Heart left ventricle (tissue), 16 donors: ENCODE measurements around the gene TEX9. TPM values are rescaled to one million over a fixed set of nuclear protein-coding genes. Genes with fewer than 3 reads are reported as not detected.

Experiments
- ATAC-seq, 4 donors: fragments of 200-7000 bp; cut with Tn5 transposase; one replicate each; pipeline ENCODE4 v1.9.1; 2020 to 2022; ENCODE audit warnings: moderate library complexity in 4 of 4, mild to moderate bottlenecking in 3 of 4, moderate number of reproducible peaks in 1 of 4
- DNase-seq, 5 donors: peaks; one replicate each; pipeline ENCODE4 v3.0.0-alpha.2; 2020
- H3K27ac ChIP-seq, 12 donors: fragments of 200-600 bp; sonication (generic) in 4 of 12; one replicate each; pipeline versions ENCODE4 v1.5.0 to v1.8.0; 2016 to 2022; ENCODE audit warnings: mild to moderate bottlenecking in 2 of 12
- H3K27me3 ChIP-seq, 9 donors: fragments of 200-600 bp; sonication (generic) in 2 of 9; one replicate each; pipeline versions ENCODE4 v1.5.1 to v1.8.0; 2016 to 2022; ENCODE audit warnings: mild to moderate bottlenecking in 3 of 9
- H3K36me3 ChIP-seq, 9 donors: fragments of 200-600 bp; sonication (generic) in 2 of 9; one replicate each; pipeline versions ENCODE4 v1.5.0 to v1.8.0; 2018 to 2022; ENCODE audit warnings: mild to moderate bottlenecking in 2 of 9
- H3K4me1 ChIP-seq, 12 donors: fragments of 200-600 bp; sonication (generic) in 4 of 12; one replicate each; pipeline versions ENCODE4 v1.5.0 to v1.8.0; 2016 to 2022; ENCODE audit warnings: mild to moderate bottlenecking in 3 of 12
- H3K4me3 ChIP-seq, 12 donors: fragments of 200-600 bp; sonication (generic) in 4 of 12; one replicate each; pipeline versions ENCODE4 v1.5.0 to v1.8.0; 2017 to 2022; ENCODE audit warnings: mild to moderate bottlenecking in 9 of 12, moderate library complexity in 4 of 12
- H3K9me3 ChIP-seq, 12 donors: fragments of 200-600 bp; sonication (generic) in 4 of 12; one replicate each; pipeline versions ENCODE4 v1.5.0 to v1.8.0; 2016 to 2022; ENCODE audit warnings: mild to moderate bottlenecking in 1 of 12
- POLR2A ChIP-seq, 2 donors: fragments of 450-650 bp; IDR thresholded peaks; one replicate each; pipeline ENCODE4 v1.6.1; 2017; ENCODE audit warnings: antibody characterized with exemption in 2 of 2, mild to moderate bottlenecking in 2 of 2, moderate library complexity in 2 of 2
- WGBS, 4 donors: extraction: QIAGEN DNeasy Blood & Tissue Kit in 2 of 4; methylation state at CpG; one replicate each; pipeline versions ENCODE4 v1.1.5 to v1.1.7; 2013 to 2018; 5-methylcytosine and 5-hydroxymethylcytosine counted together
- intact Hi-C, 10 donors: fragments of 100-400 bp; cut with DNase I; formaldehyde crosslinking; loops; one replicate each; pipeline versions ENCODE4 v1.11.1 to v1.14.2; 2022
- polyA plus RNA-seq, 2 donors: library from polyadenylated mRNA; stranded (reverse); fragments of 200-250 nt; gene quantifications; one replicate each; pipeline ENCODE4 v1.2.3, GENCODE V29; 2013
- total RNA-seq, 9 donors: library from RNA; depleted of rRNA in 2 of 9; stranded (reverse); fragments of >200 nt in 2 of 9; fragmentation: NEBNext Ultra II Directional in 3 of 9; extraction: Animal tissue kit (Norgen Biotek cat#: 25700) in 3 of 9; gene quantifications; one replicate each; pipeline versions ENCODE4 v1.1.0 to v1.2.4, GENCODE V29; 2016 to 2023
- TF ChIP-seq, protein P1 (sequence below), 12 donors: fragments of 200-600 bp; sonication (generic) in 4 of 12; IDR thresholded peaks; one replicate each; pipeline versions ENCODE4 v1.5.0 to v1.8.0; 2018 to 2022; ENCODE audit warnings: antibody characterized with exemption in 12 of 12, mild to moderate bottlenecking in 5 of 12
- donor health status: ischemic (EF 13 %, LVEDD 7.1; RV severe dilation, severe dysfunction).
- donor health status: healthy with polysubstance abuse.
- donor health status: DM: no; HTN: yes; CAD: no.
- donor health status: DM: no; HTN: no; CAD: no.
- donor health status: ischemic (EF 25% LVEDD 6.9; RV normal size, moderate dysfunction).
- donor health status: ischemic (EF 25% LVEDD 5.7; RV mildly dilated, moderate dysfunction).
- donor health status: healthy.
- donor health status: DM: yes; HTN: yes; CAD: no.
- donor health status: ischemic (EF 35%, LVEDD 5.7; RV mildly dilated, moderate dysfunction).
- donor health status: nonischemic (EF 11% LVEDD 7.7; RV severe dilation, severe dysfunction).
- donor health status: DM: yes; HTN: yes; CAD: no.
- donor health status: PGD.
- donor health status: ischemic (EF 29% LVEDD 5.4; RV normal size, mild dysfunction).
- donor health status: nonischemic (EF 23%, LVEDD 6.1; RV moderate dilation, normal function).

TEX9 gene
- total and polyA plus RNA-seq, 11 donors, result 0.19 to 1.6 (median 0.75) TPM; not detected in 2

DNA sequence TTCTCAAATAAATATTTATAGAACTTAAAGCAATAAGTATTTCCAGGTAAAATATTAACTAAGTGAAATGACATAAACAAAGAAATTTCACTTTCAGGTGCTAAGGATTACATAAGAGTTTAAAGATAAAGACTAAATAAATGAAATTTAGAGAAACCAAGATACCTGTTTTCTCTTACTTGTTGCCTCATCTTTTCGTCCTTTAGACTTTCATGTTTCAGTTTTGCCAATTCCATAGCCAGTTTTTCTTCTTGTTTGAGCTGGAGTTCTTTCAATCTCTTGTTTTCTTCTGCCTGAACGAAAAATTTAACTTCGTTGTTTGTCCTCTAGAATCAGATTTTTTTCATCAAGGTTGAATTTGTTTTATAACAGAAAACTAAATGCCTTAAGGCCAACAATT, 91.0 kb downstream of the TEX9 start:
- H3K4me1 ChIP-seq, result no peaks in the 10 kb centered on the region
- DNase-seq (no peak), ATAC-seq (no peak)
- no peak overlapping the region for H3K4me3 ChIP-seq
- no peak overlapping the region for H3K27ac ChIP-seq
- intact Hi-C loops, result no loop called here
- H3K9me3 ChIP-seq, result peaks cover 0 to 5% (median 0%) of the 10 kb centered on the region in 12 donors
- H3K27me3 ChIP-seq, result no peaks in the 10 kb centered on the region
- no peaks in the 10 kb centered on the region for H3K36me3 ChIP-seq
- 91 to 96% (median 93%) methylated on average over 3 of the region's 3 CpGs for WGBS, 4 donors
- TF ChIP-seq, protein P1, sequence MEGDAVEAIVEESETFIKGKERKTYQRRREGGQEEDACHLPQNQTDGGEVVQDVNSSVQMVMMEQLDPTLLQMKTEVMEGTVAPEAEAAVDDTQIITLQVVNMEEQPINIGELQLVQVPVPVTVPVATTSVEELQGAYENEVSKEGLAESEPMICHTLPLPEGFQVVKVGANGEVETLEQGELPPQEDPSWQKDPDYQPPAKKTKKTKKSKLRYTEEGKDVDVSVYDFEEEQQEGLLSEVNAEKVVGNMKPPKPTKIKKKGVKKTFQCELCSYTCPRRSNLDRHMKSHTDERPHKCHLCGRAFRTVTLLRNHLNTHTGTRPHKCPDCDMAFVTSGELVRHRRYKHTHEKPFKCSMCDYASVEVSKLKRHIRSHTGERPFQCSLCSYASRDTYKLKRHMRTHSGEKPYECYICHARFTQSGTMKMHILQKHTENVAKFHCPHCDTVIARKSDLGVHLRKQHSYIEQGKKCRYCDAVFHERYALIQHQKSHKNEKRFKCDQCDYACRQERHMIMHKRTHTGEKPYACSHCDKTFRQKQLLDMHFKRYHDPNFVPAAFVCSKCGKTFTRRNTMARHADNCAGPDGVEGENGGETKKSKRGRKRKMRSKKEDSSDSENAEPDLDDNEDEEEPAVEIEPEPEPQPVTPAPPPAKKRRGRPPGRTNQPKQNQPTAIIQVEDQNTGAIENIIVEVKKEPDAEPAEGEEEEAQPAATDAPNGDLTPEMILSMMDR (IDR thresholded peaks at IDR 0.05), result no peak
- TF ChIP-seq POLR2A (IDR thresholded peaks at IDR 0.05), result no peak

DNA sequence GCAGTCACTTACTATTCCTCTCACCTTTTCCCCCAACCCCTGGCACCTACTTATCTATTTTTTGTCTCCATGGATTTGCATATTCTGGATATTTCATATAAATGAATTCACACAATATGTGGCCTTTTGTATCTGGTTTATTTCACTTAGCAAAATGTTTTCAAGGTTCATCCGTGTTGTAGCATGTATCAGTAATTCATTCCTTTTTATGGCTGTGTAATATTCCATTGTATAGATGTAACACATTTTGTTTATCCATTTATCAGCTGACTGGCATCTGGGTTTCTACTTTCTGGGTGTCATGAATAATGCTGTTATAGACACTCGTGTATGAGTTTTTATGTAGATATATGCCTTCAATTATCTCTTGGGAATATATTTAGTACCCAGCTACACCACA, 93.9 kb downstream of the TEX9 start:
- WGBS, 4 donors, result 88 to 96% (median 94%) methylated on average over 2 of the region's 2 CpGs
- intact Hi-C loops, result no loop called here
- H3K9me3 ChIP-seq, result peaks cover 0 to 5% (median 0%) of the 10 kb centered on the region in 12 donors
- H3K27me3 ChIP-seq, result no peaks in the 10 kb centered on the region
- no peak for DNase-seq
- no peak overlapping the region for H3K27ac ChIP-seq
- no peak overlapping the region for H3K4me3 ChIP-seq
- no peak for TF ChIP-seq POLR2A (IDR thresholded peaks at IDR 0.05)
- TF ChIP-seq, protein P1 (IDR thresholded peaks at IDR 0.05), result no peak
- H3K36me3 ChIP-seq, result no peaks in the 10 kb centered on the region
- H3K4me1 ChIP-seq, result peaks cover 0 to 2% (median 0%) of the 10 kb centered on the region in 12 donors
- no peak for ATAC-seq

DNA sequence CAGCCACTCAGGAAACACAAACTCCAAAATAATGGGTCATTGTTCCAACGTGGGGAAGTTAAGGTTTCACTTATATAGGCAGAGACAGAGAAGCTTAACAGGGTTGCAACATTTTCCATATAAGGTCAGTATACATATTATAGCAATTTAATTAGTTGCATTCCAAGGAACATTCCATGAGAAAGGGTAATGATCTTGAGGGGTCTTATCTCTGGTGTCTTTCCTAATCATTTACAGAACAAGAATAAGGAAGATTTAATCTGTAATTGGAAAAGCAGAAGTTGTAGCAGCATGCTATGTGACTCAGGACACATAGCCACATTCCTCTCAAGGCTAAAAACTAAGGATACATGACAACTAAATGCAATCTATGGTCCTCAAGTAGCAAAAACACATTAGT, 94.8 kb downstream of the TEX9 start:
- Histone ChIP-seq H3K4me1 (peaks cover 0 to 7% (median 0%) of the 10 kb centered on the region in 12 donors), H3K27ac (no peak overlapping the region), H3K36me3 (no peaks in the 10 kb centered on the region), H3K4me3 (no peak overlapping the region), H3K9me3 (peaks cover 0 to 5% (median 0%) of the 10 kb centered on the region in 12 donors), H3K27me3 (no peaks in the 10 kb centered on the region)
- DNase-seq (no peak), ATAC-seq (no peak)
- TF ChIP-seq, protein P1 (IDR thresholded peaks at IDR 0.05), result no peak
- no peak for TF ChIP-seq POLR2A (IDR thresholded peaks at IDR 0.05)
- intact Hi-C loops, result no loop called here
- 34 to 58% (median 45%) methylated on average over 1 of the region's 1 CpG for WGBS, 4 donors

DNA sequence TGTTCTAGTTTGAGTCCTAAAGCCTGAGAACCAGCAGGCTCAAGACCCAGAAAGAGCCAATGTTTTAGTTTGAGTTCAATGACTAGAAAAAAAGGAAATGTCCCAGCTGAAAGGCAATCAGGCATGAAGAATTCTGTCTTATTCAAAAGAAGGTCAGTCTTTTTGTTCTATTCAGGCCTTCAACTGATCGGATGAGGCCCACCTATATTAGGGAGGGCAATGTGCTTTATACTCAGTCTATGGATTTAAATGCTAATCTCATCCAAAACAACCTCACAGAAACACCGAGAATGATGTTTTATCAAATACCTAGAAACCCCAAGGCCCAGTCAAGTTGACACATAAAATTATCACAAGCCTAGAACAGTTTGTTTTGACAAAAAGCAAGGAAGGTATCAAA, 95.7 kb downstream of the TEX9 start:
- H3K27ac ChIP-seq, result no peak overlapping the region
- no peak overlapping the region for H3K4me3 ChIP-seq
- WGBS, 4 donors, result 87 to 96% (median 91%) methylated on average over 2 of the region's 2 CpGs
- H3K27me3 ChIP-seq, result no peaks in the 10 kb centered on the region
- intact Hi-C loops, result no loop called here
- no peak for DNase-seq
- peaks cover 0 to 5% (median 0%) of the 10 kb centered on the region in 12 donors for H3K9me3 ChIP-seq
- H3K36me3 ChIP-seq, result no peaks in the 10 kb centered on the region
- no peak for ATAC-seq
- H3K4me1 ChIP-seq, result peaks cover 0 to 12% (median 0%) of the 10 kb centered on the region in 12 donors
- TF ChIP-seq POLR2A (IDR thresholded peaks at IDR 0.05), result no peak
- TF ChIP-seq, protein P1 (IDR thresholded peaks at IDR 0.05), result no peak
